PC-9 (cell line): Measurements from ENCODE around the gene MYBPC3. TPM values are rescaled to one million over a fixed set of nuclear protein-coding genes. Genes with fewer than 3 reads are reported as not detected.

Experiments used
- BruUV-seq: library from RNA; stranded (reverse); fragments of 400-500 nt; replicated peaks from 2 replicates; lab custom pipeline; 2021; lab: Mats Ljungman, UMichigan
- CTCF ChIA-PET: fragments of 300-600 bp; sonication (Branson Sonifier 250); formaldehyde crosslinking; loops from one replicate; lab custom pipeline; 2022; ENCODE audit warnings: antibody characterized with exemption; lab: Charles Lee
- POLR2A ChIA-PET: fragments of 300-600 bp; sonication (Branson Sonifier 250); formaldehyde crosslinking; loops from one replicate; lab custom pipeline; 2022; ENCODE audit warnings: antibody characterized with exemption; ENCODE audit not compliant: unreplicated experiment; lab: Charles Lee
- DNase-seq, 2 experiments: peaks; one replicate each; pipeline versions ENCODE4 v3.0.0 to v3.0.0-alpha.2; 2015 to 2022; ENCODE audit warnings: mixed read lengths in 1 of 2
- H2AFZ ChIP-seq: fragments of 200-600 bp; sonication (generic); 2 replicates; pipeline ENCODE4 v1.8.1; 2017; ENCODE audit warnings: antibody characterized with exemption
- H3F3A ChIP-seq: fragments of 200-600 bp; sonication (generic); 2 replicates; pipeline ENCODE4 v1.8.1; 2017; ENCODE audit warnings: antibody characterized with exemption, mild to moderate bottlenecking, low read depth; ENCODE audit not compliant: insufficient read depth
- H3K27ac ChIP-seq: fragments of 200-600 bp; sonication (generic); 2 replicates; pipeline ENCODE4 v1.6.1; 2016; ENCODE audit warnings: mixed run types
- H3K27me3 ChIP-seq: fragments of 200-600 bp; sonication (generic); 2 replicates; pipeline ENCODE4 v1.6.1; 2016; ENCODE audit warnings: low read depth, mixed run types; ENCODE audit not compliant: insufficient read depth
- H3K36me3 ChIP-seq: fragments of 200-600 bp; sonication (generic); 2 replicates; pipeline ENCODE4 v1.6.1; 2016; ENCODE audit warnings: low read depth, mixed run types
- H3K4me1 ChIP-seq: fragments of 200-600 bp; sonication (generic); replicated peaks from 2 replicates; pipeline ENCODE4 v1.6.1; 2016; ENCODE audit warnings: mixed run types; ENCODE audit not compliant: insufficient read depth
- H3K4me2 ChIP-seq: fragments of 200-600 bp; sonication (generic); 2 replicates; pipeline ENCODE4 v1.6.1; 2017; ENCODE audit warnings: mixed run types
- H3K4me3 ChIP-seq: fragments of 200-600 bp; sonication (generic); 2 replicates; pipeline ENCODE4 v1.6.1; 2016; ENCODE audit warnings: mixed run types
- H3K79me2 ChIP-seq: fragments of 200-600 bp; sonication (generic); 2 replicates; pipeline ENCODE4 v1.6.1; 2017; ENCODE audit warnings: low read depth, mixed run types
- H3K9me2 ChIP-seq: fragments of 200-600 bp; sonication (generic); 2 replicates; pipeline ENCODE4 v1.8.1; 2017; ENCODE audit warnings: mild to moderate bottlenecking; ENCODE audit not compliant: insufficient read depth
- H3K9me3 ChIP-seq: fragments of 200-600 bp; sonication (generic); 2 replicates; pipeline ENCODE4 v1.8.1; 2016; ENCODE audit warnings: low read depth; ENCODE audit not compliant: insufficient read depth
- H4K20me1 ChIP-seq: fragments of 200-600 bp; sonication (generic); 2 replicates; pipeline ENCODE4 v1.8.1; 2017; ENCODE audit not compliant: insufficient read depth
- CTCF ChIP-seq: fragments of 200-600 bp; sonication (generic); conservative IDR thresholded peaks from 2 replicates; pipeline ENCODE4 v1.6.1; 2017; ENCODE audit warnings: mixed run types, antibody characterized with exemption, mild to moderate bottlenecking, moderate library complexity
- EZH2 ChIP-seq: fragments of 200-600 bp; sonication (generic); IDR thresholded peaks from 2 replicates; pipeline ENCODE4 v1.8.0; 2017; ENCODE audit warnings: antibody characterized with exemption, low read depth
- intact Hi-C: fragments of 100-400 bp; cut with micrococcal nuclease; formaldehyde crosslinking; loops from one replicate; pipeline ENCODE4 v1.10.0; 2022; ENCODE audit not compliant: unreplicated experiment
- total RNA-seq: library from RNA; stranded (reverse); gene quantifications from 2 replicates; pipeline ENCODE4 v1.2.3, GENCODE V29; 2021

MYBPC3 gene
- total RNA-seq, 1 experiment from 2014 or later, result not detected

GRCh38 chr11:47340980-47341775 is 11.3 kb downstream of the MYBPC3 start:
- no peak for DNase-seq
- ChIA-PET CTCF (interaction anchor here (0.6 to 1.0 kb wide), 2 partner anchors 188 to 391 kb away, joined by 3 to 5 read pairs; no protein-coding TSS in a partner anchor), POLR2A (no interaction called here)
- peaks cover 19% of the 10 kb centered on the region; the same call in 1 of the 2 replicates for H3K27me3 ChIP-seq
- H4K20me1 ChIP-seq, result no peaks in the 10 kb centered on the region
- H3K4me3 ChIP-seq, result no peak overlapping the region
- no peaks in the 10 kb centered on the region for H3K4me1 ChIP-seq
- H3K9me3 ChIP-seq, result no peaks in the 10 kb centered on the region
- no peak overlapping the region for H3K4me2 ChIP-seq
- H3F3A ChIP-seq, result no peaks in the 10 kb centered on the region
- H3K79me2 ChIP-seq, result no peaks in the 10 kb centered on the region
- H3K36me3 ChIP-seq, result no peaks in the 10 kb centered on the region
- BruUV-seq, result no TSS peak
- no peak overlapping the region for H3K27ac ChIP-seq
- TF ChIP-seq CTCF (no peak), EZH2 (no peak)
- intact Hi-C loops, result no loop called here
- no peaks in the 10 kb centered on the region for H3K9me2 ChIP-seq
- no peak overlapping the region for H2AFZ ChIP-seq

DNA sequence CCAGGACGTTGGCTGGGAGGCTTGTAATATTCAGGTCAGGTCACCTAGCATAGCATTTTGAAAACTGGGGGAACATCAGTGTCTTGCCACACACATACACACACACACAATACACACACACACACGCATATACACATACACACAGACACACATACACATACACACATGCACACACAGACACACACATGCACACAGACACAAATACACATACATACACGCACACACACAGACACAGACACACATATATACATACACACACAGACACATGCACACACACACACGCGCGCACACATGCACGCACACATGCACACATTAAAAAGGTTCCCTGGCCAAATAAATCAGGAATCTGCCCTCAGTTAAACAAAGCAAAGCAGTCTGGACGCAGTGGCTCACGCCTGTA is 12.5 kb downstream of the MYBPC3 start:
- no peak overlapping the region for H3K27ac ChIP-seq
- no peaks in the 10 kb centered on the region for H3K9me2 ChIP-seq
- peaks cover 8% of the 10 kb centered on the region; the same call in 1 of the 2 replicates for H3K27me3 ChIP-seq
- H2AFZ ChIP-seq, result no peak overlapping the region
- H3K4me2 ChIP-seq, result no peak overlapping the region
- TF ChIP-seq CTCF (no peak), EZH2 (no peak)
- no peak overlapping the region for H3K4me3 ChIP-seq
- no peak for DNase-seq
- no peaks in the 10 kb centered on the region for H3K79me2 ChIP-seq
- no TSS peak for BruUV-seq
- CTCF ChIA-PET, result no interaction called here
- POLR2A ChIA-PET, result no interaction called here
- H3K9me3 ChIP-seq, result no peaks in the 10 kb centered on the region
- H3F3A ChIP-seq, result no peaks in the 10 kb centered on the region
- intact Hi-C loops, result no loop called here
- no peaks in the 10 kb centered on the region for H4K20me1 ChIP-seq
- no peaks in the 10 kb centered on the region for H3K4me1 ChIP-seq
- no peaks in the 10 kb centered on the region for H3K36me3 ChIP-seq

- CTCF ChIA-PET, result interaction anchor here (0.5 kb wide), 1 partner anchor 83 kb away, joined by 3 read pairs; no protein-coding TSS in a partner anchor
- no TSS peak for BruUV-seq
- intact Hi-C loops, result no loop called here
Observed at GRCh38 chr11:47338396-47339241, 13.9 kb downstream of the MYBPC3 start.

More at GRCh38 chr11:47338396-47339241, 13.9 kb downstream of the MYBPC3 start:
- no peak overlapping the region for H3K4me3 ChIP-seq
- H3K4me2 ChIP-seq, result no peak overlapping the region
- no peaks in the 10 kb centered on the region for H3K9me3 ChIP-seq
- TF ChIP-seq EZH2 (no peak), CTCF (no peak)
- no peaks in the 10 kb centered on the region for H4K20me1 ChIP-seq
- no peaks in the 10 kb centered on the region for H3K9me2 ChIP-seq
- H2AFZ ChIP-seq, result no peak overlapping the region
- no peaks in the 10 kb centered on the region for H3K27me3 ChIP-seq
- POLR2A ChIA-PET, result no interaction called here
- no peaks in the 10 kb centered on the region for H3K79me2 ChIP-seq
- H3K4me1 ChIP-seq, result no peaks in the 10 kb centered on the region
- H3K36me3 ChIP-seq, result no peaks in the 10 kb centered on the region
- no peaks in the 10 kb centered on the region for H3F3A ChIP-seq
- H3K27ac ChIP-seq, result no peak overlapping the region
- no peak for DNase-seq
